Measurements from ENCODE around the gene ANKRD2.

The ANKRD2 gene

DNA sequence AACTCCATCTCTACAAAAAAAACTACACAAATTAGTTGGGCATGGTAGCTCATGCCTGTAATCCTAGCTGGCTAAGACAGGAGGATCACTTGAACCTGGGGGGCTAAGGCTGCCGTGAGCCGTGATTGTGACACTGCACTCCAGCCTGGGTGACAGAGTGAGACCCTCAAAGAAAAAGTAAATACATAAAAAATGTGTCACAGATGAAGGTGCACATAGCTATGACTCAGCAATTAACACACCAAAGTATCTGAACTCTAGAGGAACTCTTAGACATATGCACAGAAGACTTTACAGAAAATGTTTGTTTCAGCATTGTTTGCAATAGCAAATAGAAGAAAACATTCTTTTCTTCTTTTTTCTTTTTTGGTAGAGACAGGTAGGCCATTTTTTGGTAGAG is 25.2 kb downstream of the ANKRD2 start:
- no peak for DNase-seq (ENCODE audit: low read depth)

- no peak for DNase-seq (ENCODE audit: low read depth)
Measured at GRCh38 chr10:97598407-97599271, 26.1 kb downstream of the ANKRD2 start.

- DNase-seq (ENCODE audit: low read depth): no peak
Measured at GRCh38 chr10:97599272-97599619, 26.7 kb downstream of the ANKRD2 start.

GRCh38 chr10:97600616-97601015 is 28.0 kb downstream of the ANKRD2 start:
- DNase-seq (ENCODE audit: low read depth): no peak

DNA sequence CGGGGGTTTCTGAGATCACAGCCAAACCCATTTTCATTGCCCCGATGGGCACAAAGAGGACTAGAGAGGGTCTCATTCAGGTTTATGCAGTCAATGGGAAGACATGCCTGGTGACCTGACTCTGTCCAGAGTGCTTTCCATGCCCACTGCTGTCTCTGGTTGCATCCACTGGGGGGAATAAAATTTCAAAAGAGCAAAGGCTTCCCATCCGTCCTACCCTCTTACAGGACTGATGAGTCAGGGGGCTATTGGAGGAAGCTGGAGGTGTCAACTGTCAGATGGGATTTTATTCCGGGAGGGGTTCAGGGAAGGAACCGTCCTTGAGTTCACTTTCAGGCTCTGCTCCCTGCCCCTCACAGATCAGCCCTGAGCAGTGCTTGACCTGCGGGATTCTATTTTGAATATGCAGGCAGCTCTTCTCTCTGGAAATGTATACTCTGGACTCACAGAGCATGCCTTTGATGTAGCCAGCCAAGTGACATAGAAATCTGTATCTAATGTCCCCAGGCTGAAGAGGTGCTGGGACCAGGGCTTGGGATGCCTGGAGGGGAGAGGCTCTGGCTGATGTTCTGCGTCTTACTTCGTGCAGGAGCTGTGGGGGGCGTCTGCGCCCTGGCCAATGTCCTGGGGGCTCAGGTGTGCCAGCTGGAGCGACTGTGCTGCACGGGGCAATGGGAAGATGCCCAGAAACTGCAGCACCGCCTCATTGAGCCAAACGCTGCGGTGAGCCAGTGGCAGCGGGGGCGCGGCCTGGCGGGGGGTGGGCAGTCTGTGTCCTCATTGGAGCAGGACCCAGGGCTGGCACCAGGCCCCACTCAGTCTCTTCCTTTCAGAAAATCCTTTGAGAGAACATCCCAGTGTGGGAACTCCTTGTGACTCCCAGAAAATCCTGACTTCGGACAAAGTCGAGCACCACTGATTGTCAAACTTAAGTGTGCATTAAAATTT is 29.0 kb downstream of the ANKRD2 start:
- no peak for DNase-seq (ENCODE audit: low read depth)

- DNase-seq (ENCODE audit: low read depth): no peak
Measured at GRCh38 chr10:97607095-97607636, 34.6 kb downstream of the ANKRD2 start.

DNA sequence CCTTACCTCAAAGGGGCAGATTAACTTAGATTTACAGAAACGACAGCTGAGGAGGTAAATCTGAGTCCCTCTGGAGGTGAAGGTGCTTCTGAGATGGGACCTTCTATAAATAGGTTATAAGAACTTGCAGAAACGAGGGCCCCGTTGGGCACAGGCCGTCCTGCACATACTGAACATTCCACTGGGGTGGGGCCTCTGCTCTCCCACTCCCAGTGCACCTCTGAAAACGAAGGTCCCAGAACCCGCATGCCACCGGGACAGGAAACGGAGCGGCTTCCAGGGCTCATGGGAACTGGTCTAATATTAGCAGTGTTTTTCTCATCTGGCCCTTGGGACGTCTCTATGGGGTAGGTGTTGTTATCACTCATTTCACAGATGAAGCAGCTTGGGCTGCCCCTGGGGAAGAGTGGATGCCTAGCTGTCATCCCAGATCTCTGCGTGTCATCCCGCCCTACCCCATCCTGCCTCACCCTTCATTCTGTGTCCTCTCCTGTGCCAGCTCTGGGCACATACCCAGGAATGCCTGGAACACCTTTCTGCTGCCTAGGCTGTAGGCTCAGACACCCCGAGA is 36.5 kb downstream of the ANKRD2 start:
- no peak for DNase-seq (ENCODE audit: low read depth)

- no peak for DNase-seq (ENCODE audit: low read depth)
Measured at GRCh38 chr10:97611473-97611872, 38.9 kb downstream of the ANKRD2 start.

DNA sequence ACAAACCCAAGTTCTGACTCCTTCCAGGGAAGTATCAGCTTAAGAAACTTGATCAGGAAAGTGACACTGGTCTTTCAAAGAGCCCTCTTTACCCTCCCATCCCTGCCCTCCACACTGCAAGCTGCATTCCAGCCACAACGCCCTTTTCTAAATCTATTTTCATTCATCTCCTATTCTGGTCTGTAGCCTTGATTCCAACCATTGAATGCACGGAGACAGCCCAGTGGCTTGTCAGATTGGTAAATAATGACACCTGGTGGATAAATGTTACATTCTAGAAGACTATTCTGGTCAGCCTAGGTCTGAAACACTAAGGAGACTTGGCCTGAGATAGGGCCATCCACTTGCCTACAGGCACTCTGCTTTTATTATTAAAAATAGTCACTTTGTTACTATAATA is 39.8 kb downstream of the ANKRD2 start:
- DNase-seq (ENCODE audit: low read depth): no peak

GRCh38 chr10:97618285-97618684 is 45.7 kb downstream of the ANKRD2 start:
- DNase-seq (ENCODE audit: low read depth): no peak

- DNase-seq (ENCODE audit: low read depth): no peak
Measured at GRCh38 chr10:97618733-97619132, 46.2 kb downstream of the ANKRD2 start.

DNA sequence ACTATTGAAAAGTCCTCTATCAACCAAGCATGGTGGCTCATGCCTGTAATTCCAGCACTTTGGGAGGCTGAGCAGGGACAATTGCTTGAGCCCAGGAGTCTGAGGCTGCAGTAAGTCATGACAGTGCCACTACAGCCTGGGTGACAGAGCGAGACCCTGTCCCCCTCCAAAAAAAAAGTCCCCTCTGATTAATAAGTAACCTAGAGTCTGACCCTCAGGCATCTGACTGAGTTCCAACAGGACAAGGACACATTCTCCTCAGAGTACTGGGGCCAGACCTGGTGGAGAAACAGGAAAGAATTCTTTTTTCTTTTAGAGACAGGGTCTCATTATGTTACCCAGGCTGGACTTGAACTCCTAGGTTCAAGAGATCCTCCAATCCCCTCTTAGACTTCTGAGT is 50.7 kb downstream of the ANKRD2 start:
- DNase-seq (ENCODE audit: low read depth): no peak

DNA sequence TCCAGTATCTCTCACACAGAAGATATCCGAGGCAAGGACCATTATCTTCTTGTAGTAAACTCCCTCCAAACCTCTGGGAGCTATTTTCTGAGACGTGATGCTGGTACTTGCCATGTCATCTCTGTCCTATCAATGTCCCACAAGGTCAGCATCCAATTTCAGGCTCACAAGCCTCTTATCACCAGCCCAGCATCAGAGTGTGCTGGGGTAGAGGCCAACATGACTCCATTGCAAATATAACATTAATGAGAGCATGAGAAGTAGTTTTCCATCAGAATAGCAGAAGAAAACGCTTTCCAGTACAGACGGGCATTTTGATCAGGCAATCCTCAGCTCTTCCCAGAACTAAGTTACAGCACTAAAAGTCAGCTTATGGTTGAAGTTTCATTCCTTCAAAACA is 55.2 kb downstream of the ANKRD2 start:
- DNase-seq (ENCODE audit: low read depth): no peak

DNA sequence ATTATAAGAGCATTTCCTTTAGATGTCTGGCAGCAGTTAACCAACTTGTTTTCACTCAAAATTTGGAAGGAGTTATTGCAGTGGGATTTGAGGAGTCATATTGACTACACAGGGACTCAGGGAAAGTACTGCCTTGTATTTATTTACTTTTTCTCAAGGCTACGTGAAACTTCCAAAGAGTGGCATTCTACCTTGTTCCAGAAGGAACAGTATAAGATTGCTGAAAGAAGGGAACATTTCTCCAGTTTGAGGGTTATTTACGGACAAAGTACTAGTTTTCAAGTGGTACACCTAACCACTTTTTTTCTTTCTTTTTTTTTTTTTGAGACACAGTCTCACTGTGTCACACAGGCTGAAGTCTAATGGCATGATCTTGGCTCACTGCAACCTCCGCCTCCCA is 55.6 kb downstream of the ANKRD2 start:
- DNase-seq (ENCODE audit: low read depth): no peak

DNA sequence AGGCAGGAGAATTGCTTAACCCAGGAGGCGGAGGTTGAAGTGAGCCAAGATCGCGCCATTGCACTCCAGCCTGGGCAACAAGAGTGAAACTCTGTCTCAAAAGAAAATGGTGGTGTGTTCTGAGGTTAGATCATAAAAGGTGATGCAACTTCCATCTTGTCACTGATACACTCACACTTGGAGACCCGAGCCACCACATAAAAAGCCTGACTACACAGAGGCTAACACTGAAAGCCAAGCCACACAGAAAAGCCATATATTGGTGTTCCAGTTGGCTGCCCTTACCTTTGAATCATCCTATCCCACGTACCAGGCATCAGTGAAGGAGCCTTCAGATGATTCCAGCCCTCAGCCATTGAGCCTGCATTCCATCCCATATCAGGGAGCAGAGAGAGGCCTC is 56.7 kb downstream of the ANKRD2 start:
- DNase-seq (ENCODE audit: low read depth): no peak

- DNase-seq (ENCODE audit: low read depth): no peak
Measured at GRCh38 chr10:97631098-97631497, 58.5 kb downstream of the ANKRD2 start.

DNA sequence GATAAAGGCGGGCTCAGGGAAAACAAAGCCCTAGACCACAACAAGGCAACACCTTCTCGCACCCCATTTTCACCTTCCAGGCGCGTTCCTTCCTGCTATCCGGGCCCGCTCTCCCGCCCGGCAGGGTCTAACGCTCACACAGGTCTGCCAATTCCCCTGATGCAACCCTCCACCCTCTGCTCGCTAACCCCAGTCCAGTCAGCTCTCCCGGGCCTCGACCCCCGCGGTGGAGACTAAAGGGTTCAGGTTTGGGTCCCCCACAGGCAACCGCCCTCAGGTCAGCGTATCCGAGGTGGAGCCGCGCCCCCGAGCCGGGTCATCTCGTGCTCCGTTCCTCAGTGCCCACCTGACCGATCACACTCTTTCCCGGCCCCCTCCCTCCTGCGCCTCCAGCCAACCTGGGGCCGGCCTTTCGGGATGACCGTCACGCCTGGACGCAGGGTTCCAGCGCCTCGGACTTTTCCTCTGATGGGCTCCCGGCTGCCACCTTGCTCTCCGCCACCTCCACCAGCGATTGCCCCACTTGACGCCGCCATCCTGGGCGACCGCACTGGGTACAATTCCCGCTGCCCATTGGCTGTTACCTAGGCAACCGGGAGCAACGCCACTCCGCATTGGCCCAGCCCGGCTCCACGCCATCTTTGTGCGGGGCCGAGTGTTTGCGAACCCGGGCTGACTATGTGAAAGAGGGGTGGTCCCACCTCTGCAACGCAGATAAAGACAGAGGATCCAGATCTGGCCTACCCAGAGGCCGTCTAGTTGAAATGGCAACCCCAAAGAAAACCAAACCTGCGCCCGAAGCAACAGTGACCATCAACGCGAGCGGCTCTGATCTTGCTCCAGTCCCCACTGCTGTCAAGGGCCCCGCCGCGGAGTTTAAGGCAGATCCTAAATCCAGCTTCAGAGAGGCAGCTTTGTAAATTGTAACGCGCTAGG is 60.6 kb downstream of the ANKRD2 start, which contains the start of gene MORN4:
Gene MORN4 (minus strand): TSS at position 552 of the 936 bp plus-strand sequence. CDS start 13,847 bp downstream, outside the sequence.
- peak; percentile 79 for DNase-seq (ENCODE audit: low read depth)

All from stimulated activated CD4-positive, alpha-beta T cell treated with anti-CD3 and anti-CD28 coated beads, Interleukin-2, amount 100 ng/mL, for 4 hours (primary cell).